ENCODE measurements around the gene ALPG.
"Not testable (repeated sequence)": the region's sequence is repeated elsewhere in the genome, so short reads cannot be mapped to it uniquely, and the experiment has no call there.

Gene ALPG

GRCh38 chr2:232420463-232421188 is 14.0 kb downstream of the ALPG start:
- peak; percentile 71 for DNase-seq

DNA sequence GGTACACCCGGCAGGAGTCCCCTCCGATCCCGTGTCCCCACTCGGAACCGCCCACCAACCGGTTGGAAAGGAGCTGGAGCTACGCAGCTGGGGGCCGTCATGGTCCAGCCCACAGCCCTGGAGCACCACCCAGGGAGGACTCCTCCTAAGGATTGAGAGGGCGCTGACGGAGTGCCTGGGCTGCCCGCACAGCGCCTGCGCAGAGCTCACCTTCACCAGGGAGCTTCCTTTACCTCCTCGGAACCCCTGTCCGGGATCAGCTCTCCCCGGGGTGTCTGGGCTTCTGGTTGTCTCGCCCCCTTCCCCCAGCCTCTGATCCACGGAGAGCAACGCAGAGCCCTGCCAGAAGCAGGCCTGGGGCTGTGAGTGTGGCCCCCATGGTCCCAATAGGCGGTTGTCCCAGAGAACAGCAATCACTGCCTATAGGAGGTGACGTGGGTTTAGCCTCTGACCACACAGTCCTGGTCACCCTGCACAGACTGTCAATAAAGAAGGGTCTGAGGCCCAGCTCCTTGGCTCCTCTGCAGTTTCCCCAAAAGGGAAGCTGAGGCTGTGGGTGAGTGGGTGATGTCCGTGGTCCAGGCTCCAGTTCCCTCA is 14.6 kb downstream of the ALPG start:
- DNase-seq, result no peak

DNA sequence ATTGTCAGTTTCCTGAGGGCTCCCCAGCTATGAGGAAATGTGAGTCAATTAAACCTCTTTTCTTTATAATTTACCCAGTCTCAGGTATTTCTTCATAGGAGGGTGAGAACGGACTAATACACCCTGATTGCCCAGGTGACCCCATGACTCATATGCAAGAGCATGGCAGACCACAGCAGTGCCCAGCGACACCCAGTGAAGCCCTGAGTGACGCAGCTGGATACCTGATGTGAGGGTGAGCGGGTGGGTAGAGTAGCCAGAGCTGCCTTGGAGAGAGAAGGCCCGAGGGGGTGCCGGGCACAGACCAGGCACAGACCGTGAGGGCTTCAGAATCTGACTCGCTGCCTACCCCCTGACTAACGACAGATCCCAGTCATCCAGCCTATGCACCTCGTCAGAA is 15.4 kb downstream of the ALPG start:
- DNase-seq, result no peak

- DNase-seq, result not testable (repeated sequence)
Measured at GRCh38 chr2:232422996-232423395, 16.4 kb downstream of the ALPG start.

DNA sequence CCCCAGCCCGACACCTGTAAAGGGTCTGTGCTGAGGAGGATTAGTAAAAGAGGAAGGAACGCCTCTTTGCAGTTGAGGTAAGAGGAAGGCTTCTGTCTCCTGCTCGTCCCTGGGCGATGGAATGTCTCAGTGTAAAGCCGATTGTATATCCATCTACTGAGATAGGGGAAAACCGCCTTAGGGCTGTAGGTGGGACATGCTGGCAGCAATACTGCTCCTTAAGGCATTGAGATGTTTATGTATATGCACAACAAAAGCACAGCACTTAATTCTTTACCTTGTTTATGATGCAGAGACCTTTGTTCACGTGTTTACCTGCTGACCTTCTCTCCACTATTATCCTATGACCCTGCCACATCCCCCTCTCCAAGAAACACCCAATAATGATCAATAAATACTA is 16.8 kb downstream of the ALPG start:
- DNase-seq, result not testable (repeated sequence)

- no peak for DNase-seq
Measured at GRCh38 chr2:232431705-232432590, 25.3 kb downstream of the ALPG start.

GRCh38 chr2:232432598-232433184 is 26.0 kb downstream of the ALPG start:
- no peak for DNase-seq

DNA sequence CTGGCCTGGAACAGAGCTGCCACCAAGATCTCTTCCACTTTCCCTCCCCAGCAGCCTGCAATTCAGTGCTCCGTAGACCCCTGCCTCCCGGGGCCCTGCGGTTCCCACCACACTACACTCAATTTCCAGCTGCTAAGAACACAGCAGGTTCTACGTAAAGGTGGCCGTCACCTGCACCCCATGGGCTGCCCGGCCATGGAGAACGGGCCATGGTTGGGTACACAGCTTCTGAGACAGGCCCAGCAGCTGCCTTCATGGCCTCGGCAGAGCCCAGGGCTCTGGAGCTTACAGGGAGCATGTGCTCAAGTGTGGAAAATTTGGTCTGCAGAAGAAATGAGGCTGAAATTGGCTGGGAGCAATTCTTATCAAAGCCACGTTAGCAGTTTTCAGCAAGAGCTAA is 27.0 kb downstream of the ALPG start:
- DNase-seq, result not testable (repeated sequence)

GRCh38 chr2:232434091-232434490 is 27.4 kb downstream of the ALPG start:
- DNase-seq, result no peak

- DNase-seq, result no peak
Measured at GRCh38 chr2:232434563-232435374, 28.1 kb downstream of the ALPG start.

GRCh38 chr2:232435375-232435648 is 28.7 kb downstream of the ALPG start:
- no peak for DNase-seq

DNA sequence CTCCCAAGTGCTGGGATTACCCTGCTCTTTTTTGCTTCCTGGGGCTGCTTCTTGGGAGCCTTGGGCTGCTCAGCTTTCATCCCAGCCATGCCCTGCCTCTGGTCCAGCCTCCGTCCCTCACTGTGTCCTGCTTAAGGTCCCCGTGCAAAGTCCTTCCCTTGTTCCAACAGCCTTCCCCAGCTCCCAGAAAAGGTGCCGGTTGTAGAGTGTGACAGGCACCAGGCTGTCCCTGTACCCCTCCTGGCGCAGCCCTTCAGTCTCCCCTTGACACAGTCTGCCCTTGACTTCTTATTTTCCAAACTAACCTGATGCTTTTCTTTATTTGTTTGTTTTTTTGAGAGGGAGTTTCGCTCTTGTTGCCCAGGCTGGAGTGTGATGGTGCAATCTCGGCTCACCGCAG is 29.2 kb downstream of the ALPG start:
- no peak for DNase-seq

DNA sequence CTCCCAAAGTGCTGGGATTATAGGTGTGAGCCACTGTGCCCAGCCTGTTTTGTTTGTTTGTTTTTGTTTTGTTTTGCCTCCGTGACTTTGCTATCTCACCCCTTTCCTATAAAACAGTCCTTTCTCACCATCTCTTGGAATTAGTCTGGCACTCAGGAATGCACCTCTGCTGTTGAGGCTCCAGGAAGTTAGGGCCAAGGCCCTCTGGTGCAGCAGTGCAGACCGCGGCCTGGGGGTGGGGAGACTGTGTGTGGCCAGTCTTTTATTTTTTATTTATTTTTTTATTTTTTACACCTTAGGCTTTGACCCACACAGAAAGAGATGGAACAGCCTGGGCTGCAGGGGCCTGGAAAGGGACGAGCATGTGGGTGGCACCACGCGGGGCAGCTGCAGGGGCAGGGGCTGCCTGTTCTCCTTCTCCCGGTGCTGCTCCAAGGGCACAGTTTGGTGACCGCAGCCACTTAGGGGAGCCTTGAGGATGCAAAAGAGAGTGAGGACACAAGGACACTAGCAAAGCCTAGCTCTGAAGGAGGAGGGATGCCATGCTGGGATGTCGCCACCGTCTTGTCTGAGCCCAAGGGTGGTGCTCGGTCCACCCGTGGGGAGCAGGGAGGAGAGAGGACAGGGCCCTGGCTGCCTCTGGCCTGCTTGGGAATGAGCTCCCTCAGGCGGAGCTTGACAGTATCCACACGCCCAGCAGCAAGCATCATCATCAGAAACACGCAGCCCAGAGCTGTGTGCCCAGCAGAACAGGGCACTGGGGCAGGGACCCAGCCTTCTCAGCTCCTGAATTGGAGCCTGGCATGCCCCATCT is 29.9 kb downstream of the ALPG start:
- no peak for DNase-seq

DNA sequence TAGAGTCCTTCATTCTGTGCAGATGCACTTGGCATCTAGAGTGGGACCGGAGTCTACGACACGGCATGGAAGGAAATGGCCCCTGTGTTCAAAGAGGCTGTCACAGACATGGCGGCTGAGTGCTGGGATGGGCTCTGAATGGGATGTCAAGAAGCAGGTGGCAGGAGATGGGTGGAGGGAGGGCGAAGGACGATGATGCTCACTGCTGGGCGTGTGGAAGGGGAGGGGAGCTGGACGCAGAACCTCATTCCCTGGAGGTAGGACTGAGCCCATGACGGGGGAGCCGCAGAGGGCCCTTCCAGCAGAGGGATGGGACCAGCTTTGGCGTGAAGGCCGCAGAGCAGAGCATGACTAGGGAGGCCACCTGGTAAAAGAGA is 30.5 kb downstream of the ALPG start:
- DNase-seq, result no peak

DNA sequence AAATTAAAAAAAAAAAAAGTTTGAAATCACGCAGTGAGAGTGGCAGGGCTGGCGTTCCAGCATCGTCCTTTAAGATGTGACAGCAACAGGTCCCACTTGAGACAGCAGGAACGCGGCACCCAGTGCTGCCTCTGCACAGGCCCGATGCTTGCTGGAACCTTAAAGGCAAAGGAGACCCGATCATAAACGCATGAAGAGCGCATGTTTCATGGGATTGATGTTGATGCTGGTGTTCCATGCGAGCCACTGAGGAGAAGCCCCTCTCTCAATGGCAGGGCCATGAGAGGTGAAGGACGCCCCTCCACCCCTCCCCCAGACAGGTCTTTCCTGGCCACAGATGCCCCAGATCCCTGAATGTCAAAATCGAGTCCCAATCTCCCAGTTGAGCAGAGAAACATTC is 31.4 kb downstream of the ALPG start:
- DNase-seq, result no peak

- no peak for DNase-seq
Measured at GRCh38 chr2:232438951-232439757, 32.5 kb downstream of the ALPG start.

DNA sequence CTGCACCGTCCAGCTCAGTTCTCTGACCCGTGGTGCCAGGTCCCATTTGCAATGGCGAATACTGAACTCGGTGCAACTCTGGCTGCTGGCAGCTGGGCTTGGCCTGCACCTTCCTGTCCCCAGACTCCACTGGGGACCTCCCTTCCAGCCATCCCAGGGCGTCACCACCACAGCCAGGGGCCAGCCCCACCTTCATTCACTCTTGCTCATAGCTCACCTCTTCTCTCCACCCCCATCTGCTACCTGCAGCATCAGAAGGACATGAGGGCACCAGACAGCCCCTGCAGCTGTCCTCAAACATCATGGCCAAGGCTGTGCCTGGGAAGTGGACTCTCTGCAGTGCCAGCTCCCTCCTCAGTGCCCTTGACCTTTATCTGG is 33.1 kb downstream of the ALPG start:
- DNase-seq, result no peak

GRCh38 chr2:232440220-232441018 is 33.8 kb downstream of the ALPG start:
- DNase-seq, result peak; percentile 78

DNA sequence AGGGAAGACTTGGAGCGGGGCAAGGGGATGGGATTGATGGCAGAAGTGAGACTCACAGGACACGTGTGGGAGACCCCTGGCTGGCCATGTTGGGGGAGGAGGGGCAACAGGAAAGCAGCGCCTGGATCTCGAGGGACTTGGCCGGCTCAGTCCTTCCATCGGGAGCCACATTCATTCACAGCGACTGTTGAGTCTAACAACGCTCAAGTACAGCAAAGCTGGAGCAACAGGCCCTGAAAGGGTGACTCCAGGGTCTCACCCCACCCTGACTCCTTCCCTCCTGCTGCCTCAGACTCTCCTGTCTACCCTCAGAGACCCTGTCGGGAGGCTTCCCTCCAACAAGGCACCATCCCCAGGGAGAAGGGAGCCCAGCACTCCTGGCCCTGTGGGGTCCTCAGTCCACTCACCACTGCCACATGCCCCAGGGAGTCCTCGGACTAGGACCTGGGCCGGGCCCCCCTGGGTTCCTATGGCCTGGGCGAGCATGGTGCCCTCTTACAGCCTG is 34.6 kb downstream of the ALPG start:
- no peak for DNase-seq

DNA sequence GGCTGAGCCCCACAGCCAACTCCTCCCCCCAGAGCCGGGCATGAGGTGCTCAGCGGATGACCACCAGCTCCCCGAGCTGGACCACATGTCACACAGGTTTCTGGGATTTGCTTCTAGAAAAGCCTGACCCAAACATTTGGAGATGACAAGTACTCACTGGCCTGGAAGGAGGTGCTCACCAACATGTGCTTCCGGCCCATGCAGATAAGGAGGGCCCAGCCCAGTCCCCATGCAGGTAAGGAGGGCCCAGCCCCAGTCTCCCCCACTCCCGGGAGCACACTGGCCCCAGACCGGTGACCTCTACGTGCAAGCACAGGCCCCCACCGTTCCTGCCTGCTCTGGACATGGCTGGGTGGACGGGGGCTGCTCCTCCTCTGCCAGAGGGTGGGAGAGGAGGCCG is 35.3 kb downstream of the ALPG start:
- not testable (repeated sequence) for DNase-seq
